Parathyroid adenoma (tissue), 2 donors: Measurements from ENCODE around the gene WNT5B.
A peak's percentile ranks its signal among the peaks of the same experiment; 100 is the strongest.

Experiments
- H2AFZ ChIP-seq: fragments of 300-600 bp; sonication (generic); one replicate; pipeline ENCODE4 v1.7.0; 2017; ENCODE audit warnings: antibody characterized with exemption, mild to moderate bottlenecking
- H3K27ac ChIP-seq: fragments of 300-600 bp; sonication (generic); one replicate; pipeline ENCODE4 v1.7.0; 2017
- H3K27me3 ChIP-seq: fragments of 300-600 bp; sonication (generic); one replicate; pipeline ENCODE4 v1.7.0; 2017; ENCODE audit warnings: low read length; ENCODE audit not compliant: control insufficient read depth, insufficient read depth
- H3K36me3 ChIP-seq: fragments of 300-600 bp; sonication (generic); one replicate; pipeline ENCODE4 v1.7.0; 2017; ENCODE audit warnings: low read length; ENCODE audit not compliant: control insufficient read depth, insufficient read depth
- H3K4me1 ChIP-seq: fragments of 300-600 bp; sonication (generic); one replicate; pipeline ENCODE4 v1.7.0; 2017; ENCODE audit warnings: control low read depth
- H3K4me2 ChIP-seq: fragments of 300-600 bp; sonication (generic); one replicate; pipeline ENCODE4 v1.7.0; 2017; ENCODE audit warnings: low read length
- H3K4me3 ChIP-seq: fragments of 300-600 bp; sonication (generic); one replicate; pipeline ENCODE4 v1.7.0; 2017; ENCODE audit warnings: low read depth, low read length
- H3K79me2 ChIP-seq: fragments of 300-600 bp; sonication (generic); one replicate; pipeline ENCODE4 v1.7.0; 2017; ENCODE audit warnings: control low read depth
- H3K9ac ChIP-seq: fragments of 300-600 bp; sonication (generic); one replicate; pipeline ENCODE4 v1.7.0; 2017; ENCODE audit warnings: mild to moderate bottlenecking
- H3K9me3 ChIP-seq: fragments of 300-600 bp; sonication (generic); one replicate; pipeline ENCODE4 v1.7.0; 2017; ENCODE audit warnings: low read length; ENCODE audit not compliant: control insufficient read depth
- CTCF ChIP-seq: fragments of 300-600 bp; sonication (generic); IDR thresholded peaks from one replicate; pipeline ENCODE4 v1.7.0; 2017; ENCODE audit warnings: antibody characterized with exemption, mild to moderate bottlenecking
- donor health status: primary hyperparathyroidism.

WNT5B gene

GRCh38 chr12:1665366-1665765, 36.3 kb downstream of the WNT5B start:
- TF ChIP-seq CTCF: no peak
- no peaks in the 10 kb centered on the region for H3K9me3 ChIP-seq
- H3K27me3 ChIP-seq: no peaks in the 10 kb centered on the region
- no peak overlapping the region for H3K4me2 ChIP-seq
- H3K27ac ChIP-seq: no peak overlapping the region
- H3K4me1 ChIP-seq: peaks cover 12% of the 10 kb centered on the region
- peak overlapping the region; percentile 38 for H2AFZ ChIP-seq
- H3K4me3 ChIP-seq: no peak overlapping the region
- no peaks in the 10 kb centered on the region for H3K36me3 ChIP-seq
- H3K9ac ChIP-seq: no peak overlapping the region
- no peaks in the 10 kb centered on the region for H3K79me2 ChIP-seq

GRCh38 chr12:1666215-1666614, 37.2 kb downstream of the WNT5B start:
- Histone ChIP-seq H3K27ac (peak overlapping the region; percentile 62), H3K4me2 (no peak overlapping the region), H3K4me1 (peaks cover 12% of the 10 kb centered on the region)

GRCh38 chr12:1666685-1667162, 37.7 kb downstream of the WNT5B start:
- Histone ChIP-seq H2AFZ (peak overlapping the region; percentile 85), H3K27ac (peak overlapping the region; percentile 62), H3K9ac (no peak overlapping the region), H3K9me3 (no peaks in the 10 kb centered on the region), H3K4me3 (no peak overlapping the region), H3K36me3 (no peaks in the 10 kb centered on the region), H3K27me3 (no peaks in the 10 kb centered on the region), H3K4me2 (no peak overlapping the region), H3K4me1 (peaks cover 12% of the 10 kb centered on the region), H3K79me2 (no peaks in the 10 kb centered on the region)
- TF ChIP-seq CTCF: no peak

More at GRCh38 chr12:1666215-1666614, 37.2 kb downstream of the WNT5B start:
- no peak for TF ChIP-seq CTCF
- H3K79me2 ChIP-seq: no peaks in the 10 kb centered on the region
- no peaks in the 10 kb centered on the region for H3K36me3 ChIP-seq
- H3K9ac ChIP-seq: no peak overlapping the region
- no peaks in the 10 kb centered on the region for H3K9me3 ChIP-seq
- H2AFZ ChIP-seq: no peak overlapping the region
- H3K27me3 ChIP-seq: no peaks in the 10 kb centered on the region
- H3K4me3 ChIP-seq: no peak overlapping the region

- Histone ChIP-seq H3K27me3 (no peaks in the 10 kb centered on the region), H3K9me3 (no peaks in the 10 kb centered on the region), H3K4me3 (no peak overlapping the region), H3K9ac (no peak overlapping the region), H3K4me2 (no peak overlapping the region), H3K27ac (no peak overlapping the region), H3K4me1 (peaks cover 12% of the 10 kb centered on the region), H2AFZ (peak overlapping the region; percentile 57), H3K36me3 (no peaks in the 10 kb centered on the region), H3K79me2 (no peaks in the 10 kb centered on the region)
- no peak for TF ChIP-seq CTCF
These were observed 40.0 kb downstream of the WNT5B start for GRCh38 chr12:1668833-1669543.
